GM12878 (cell line): Measurements from ENCODE around the gene FAM163B. TPM values are rescaled to one million over a fixed set of nuclear protein-coding genes. Genes with fewer than 3 reads are reported as not detected.

Source experiments
- ATAC-seq: fragments of 200-7000 bp; cut with Tn5 transposase; 3 replicates; pipeline ENCODE4 v1.9.1; 2020; ENCODE audit warnings: mild to moderate bottlenecking, moderate library complexity
- BruUV-seq: library from RNA; stranded (reverse); fragments of 400-500 nt; replicated peaks from 2 replicates; lab custom pipeline; 2021; lab: Mats Ljungman, UMichigan
- CTCF ChIA-PET: fragments of 300-600 bp; sonication (Branson Sonifier 250); formaldehyde crosslinking; extraction: SDS; loops from one replicate; lab custom pipeline; 2021; ENCODE audit warnings: inconsistent platforms; lab: Yijun Ruan, JAX
- POLR2A ChIA-PET: fragments of 350-600 bp; formaldehyde crosslinking; extraction: SDS; loops from one replicate; lab custom pipeline; 2021; ENCODE audit warnings: inconsistent platforms; lab: Charles Lee
- RAD21 ChIA-PET: fragments of 300-600 bp; sonication (Branson Sonifier 250); formaldehyde crosslinking; loops from one replicate; lab custom pipeline; 2023; ENCODE audit warnings: antibody characterized with exemption; ENCODE audit not compliant: unreplicated experiment; lab: Charles Lee
- SMC1A ChIA-PET: fragments of 300-600 bp; sonication (Branson Sonifier 250); formaldehyde crosslinking; loops from one replicate; lab custom pipeline; 2023; ENCODE audit not compliant: unreplicated experiment, uncharacterized antibody; lab: Charles Lee
- DNase-seq: peaks from one replicate; pipeline ENCODE4 v3.0.0-alpha.2; 2011; ENCODE audit warnings: low read depth, low spot score
- FAIRE-seq: peaks from 3 replicates; lab custom pipeline; 2011; peaks lifted over from hg19 to GRCh38; lab: Jason Lieb, UNC
- H2AFZ ChIP-seq: 2 replicates; pipeline ENCODE4 v1.6.0; 2011; ENCODE audit warnings: low read depth, low read length, control low read depth; ENCODE audit not compliant: control insufficient read depth
- H3K27ac ChIP-seq: 2 replicates; pipeline ENCODE4 v1.5.1; 2011; ENCODE audit warnings: control low read depth; ENCODE audit not compliant: control insufficient read depth, insufficient read depth
- H3K27me3 ChIP-seq, 2 experiments: replicated peaks in 1 of 2; 2 replicates each; pipeline versions ENCODE4 v1.6.0 to v1.6.1; 2011; ENCODE audit warnings: low read length in 1 of 2; ENCODE audit not compliant: control insufficient read depth in 2 of 2, insufficient read depth in 2 of 2
- H3K36me3 ChIP-seq, 2 experiments: 2 replicates each; pipeline ENCODE4 v1.5.1; 2011; ENCODE audit warnings: low read length in 1 of 2; ENCODE audit not compliant: control insufficient read depth in 2 of 2, insufficient read depth in 2 of 2
- H3K4me1 ChIP-seq: 2 replicates; pipeline ENCODE4 v1.6.1; 2011; ENCODE audit warnings: mild to moderate bottlenecking, low read length, moderate library complexity, mixed read lengths; ENCODE audit not compliant: control insufficient read depth, insufficient read depth
- H3K4me2 ChIP-seq: 2 replicates; pipeline ENCODE4 v1.6.0; 2011; ENCODE audit warnings: control low read depth; ENCODE audit not compliant: control insufficient read depth, insufficient read depth
- H3K4me3 ChIP-seq: fragments of 200-600 bp; sonication (generic); 2 replicates; pipeline ENCODE4 v1.5.1; 2016
- H3K79me2 ChIP-seq: 2 replicates; pipeline ENCODE4 v1.6.0; 2011; ENCODE audit warnings: low read length; ENCODE audit not compliant: control insufficient read depth, insufficient read depth
- H3K9ac ChIP-seq: 2 replicates; pipeline ENCODE4 v1.8.0; 2011; ENCODE audit warnings: low read length, control low read depth, mixed read lengths; ENCODE audit not compliant: control insufficient read depth, insufficient read depth
- H3K9me3 ChIP-seq: replicated peaks from 3 replicates; pipeline ENCODE4 v1.5.1; 2011; ENCODE audit warnings: mild to moderate bottlenecking, low read length; ENCODE audit not compliant: control insufficient read depth, insufficient read depth
- H4K20me1 ChIP-seq: 2 replicates; pipeline ENCODE4 v1.6.0; 2011; ENCODE audit not compliant: control insufficient read depth, insufficient read depth
- CBX5 ChIP-seq: sonication (generic); IDR thresholded peaks from 2 replicates; pipeline ENCODE4 v1.6.1; 2016; ENCODE audit warnings: low read depth, moderate library complexity, mild to moderate bottlenecking, inconsistent platforms
- CUX1 ChIP-seq: IDR thresholded peaks from 2 replicates; pipeline ENCODE4 v1.6.1; 2012; ENCODE audit warnings: improper control_type of control experiment, low read depth, low read length; ENCODE audit not compliant: insufficient replicate concordance
- DPF2 ChIP-seq: fragments of 450-650 bp; IDR thresholded peaks from 2 replicates; pipeline ENCODE4 v1.6.1; 2017; ENCODE audit warnings: mild to moderate bottlenecking
- HDGF ChIP-seq: fragments of 450-650 bp; IDR thresholded peaks from 2 replicates; pipeline ENCODE4 v1.6.1; 2016; ENCODE audit warnings: antibody characterized with exemption
- IRF5 ChIP-seq: fragments of 450-650 bp; IDR thresholded peaks from 2 replicates; pipeline ENCODE4 v1.6.1; 2017; ENCODE audit warnings: borderline replicate concordance
- MYC ChIP-seq: IDR thresholded peaks from 2 replicates; pipeline ENCODE4 v1.6.1; 2011; ENCODE audit warnings: mild to moderate bottlenecking, low read length, moderate library complexity, inconsistent platforms; ENCODE audit not compliant: insufficient read depth, insufficient replicate concordance, insufficient read length, severe bottlenecking
- NFXL1 ChIP-seq: fragments of 450-650 bp; IDR thresholded peaks from 2 replicates; pipeline ENCODE4 v1.6.1; 2017; ENCODE audit warnings: antibody characterized with exemption, mild to moderate bottlenecking, borderline replicate concordance
- RAD21 ChIP-seq: IDR thresholded peaks from 2 replicates; pipeline ENCODE4 v1.6.1; 2011; ENCODE audit warnings: mild to moderate bottlenecking, low read depth, low read length, moderate library complexity; ENCODE audit not compliant: insufficient read depth
- SMARCA5 ChIP-seq: fragments of 450-650 bp; IDR thresholded peaks from 2 replicates; pipeline ENCODE4 v1.6.1; 2017; ENCODE audit warnings: mild to moderate bottlenecking
- SP1 ChIP-seq: IDR thresholded peaks from one replicate; pipeline ENCODE4 v1.6.1; 2011; ENCODE audit warnings: low read depth, low read length
- TAF1 ChIP-seq: IDR thresholded peaks from 2 replicates; pipeline ENCODE4 v1.6.1; 2011; ENCODE audit warnings: mild to moderate bottlenecking, low read depth, low read length, borderline replicate concordance
- WGBS: methylation state at CpG from one replicate; pipeline ENCODE4 v1.1.6; 2016; ENCODE audit warnings: low lambda C conversion rate; ENCODE audit not compliant: insufficient replicate concordance, insufficient coverage; ENCODE audit errors: missing lambda C conversion rate; 5-methylcytosine and 5-hydroxymethylcytosine counted together
- in situ Hi-C: fragments of 300-500 bp; cut with MboI; formaldehyde crosslinking; loops from 9 replicates; pipeline ENCODE4 v1.14.3; 2018; ENCODE audit warnings: mixed read lengths
- intact Hi-C: fragments of 100-400 bp; cut with micrococcal nuclease; formaldehyde crosslinking; loops from one replicate; pipeline ENCODE4 v1.14.2; 2022; ENCODE audit not compliant: unreplicated experiment
- polyA plus RNA-seq, 11 experiments: library from polyadenylated mRNA; depleted of rRNA in 4 of 11; unstranded in 6 of 11; stranded (reverse) in 5 of 11; fragments of >200 nt; fragmentation: Nextera tagmentation in 4 of 11; fragmentation: Illumina TruSeq in 1 of 11; extraction: Ambion mirVana in 4 of 11; extraction: Trizol in 1 of 11; gene quantifications; 1 replicate in 1 of 11; 2 replicates in 10 of 11; pipeline versions ENCODE4 v1.2.1 to v1.2.3, GENCODE V29; 2011 to 2016; ENCODE audit warnings: inconsistent platforms in 2 of 11, missing spikeins in 2 of 11, low read depth in 1 of 11
- total RNA-seq, 4 experiments: library from RNA; depleted of rRNA in 3 of 4; stranded (reverse); fragments of >200 nt in 3 of 4; fragmentation: Illumina TruSeq in 1 of 4; extraction: Trizol in 1 of 4; gene quantifications; 2 replicates each; pipeline versions ENCODE4 v1.2.1 to v1.2.3, GENCODE V29; 2013 to 2021
- TF ChIP-seq, protein P1 (sequence below): IDR thresholded peaks from 2 replicates; pipeline ENCODE4 v1.6.1; 2011; ENCODE audit warnings: low read depth, low read length, improper control_type of control experiment, borderline replicate concordance
- TF ChIP-seq, protein P2 (sequence below): fragments of 150-350 bp; IDR thresholded peaks from 2 replicates; pipeline ENCODE4 v1.6.1; 2014; ENCODE audit warnings: mild to moderate bottlenecking, low read depth, low read length

FAM163B gene
- total and polyA plus RNA-seq, 10 of the 15 experiments (the other 5 are each of a cell fraction or from before 2014, with no cell fraction given), result not detected

DNA sequence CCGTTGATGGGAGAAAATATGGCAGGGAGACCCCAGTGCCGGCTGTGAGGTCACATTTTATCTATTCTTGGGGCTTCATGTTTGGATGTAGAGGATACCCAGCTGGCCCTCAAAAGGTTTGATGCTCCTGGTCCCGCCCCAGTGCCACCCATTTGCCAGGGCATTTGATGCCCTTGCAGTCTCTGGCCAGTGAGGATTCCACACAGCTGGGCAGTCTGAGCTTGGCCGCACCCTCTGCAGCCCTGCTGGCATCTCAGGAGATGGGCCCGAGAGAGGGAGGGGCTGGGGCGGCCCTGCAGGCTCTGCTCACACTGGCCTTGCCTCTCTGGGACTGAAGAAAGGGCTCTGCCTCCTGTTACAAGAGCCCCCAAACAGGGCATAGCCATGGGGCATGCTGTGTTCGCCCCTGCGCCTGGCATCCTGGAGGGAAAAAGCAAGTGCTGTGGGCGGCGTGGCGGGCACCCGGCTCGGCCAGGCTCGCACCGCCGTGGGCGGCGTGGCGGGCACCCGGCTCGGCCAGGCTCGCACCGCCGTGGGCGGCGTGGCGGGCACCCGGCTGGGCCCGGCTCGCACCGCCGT lies 47.1 kb downstream of the FAM163B start:
- Histone ChIP-seq H3K4me2 (no peak overlapping the region), H2AFZ (no peak overlapping the region), H3K27ac (no peak overlapping the region), H3K79me2 (no peaks in the 10 kb centered on the region), H3K36me3 (no peaks in the 10 kb centered on the region), H3K9me3 (no peaks in the 10 kb centered on the region), H3K4me1 (peaks cover 15% of the 10 kb centered on the region), H3K4me3 (no peak overlapping the region), H3K9ac (no peak overlapping the region), H4K20me1 (no peaks in the 10 kb centered on the region), H3K27me3 (no peaks in the 10 kb centered on the region)
- in situ Hi-C loops, result no loop called here
- DNase-seq (no peak), FAIRE-seq (no peak), ATAC-seq (no peak)
- RAD21 ChIA-PET, result no interaction called here
- 81% methylated on average over 20 of the region's 32 CpGs for WGBS
- SMC1A ChIA-PET, result no interaction called here
- CTCF ChIA-PET, result no interaction called here
- POLR2A ChIA-PET, result no interaction called here
- intact Hi-C loops, result no loop called here
- no TSS peak for BruUV-seq
- TF ChIP-seq SP1 (no peak), HDGF (no peak), DPF2 (no peak), IRF5 (no peak), SMARCA5 (no peak), TAF1 (no peak), RAD21 (no peak), MYC (no peak), CBX5 (no peak), CUX1 (no peak), NFXL1 (no peak)
- TF ChIP-seq, protein P1, sequence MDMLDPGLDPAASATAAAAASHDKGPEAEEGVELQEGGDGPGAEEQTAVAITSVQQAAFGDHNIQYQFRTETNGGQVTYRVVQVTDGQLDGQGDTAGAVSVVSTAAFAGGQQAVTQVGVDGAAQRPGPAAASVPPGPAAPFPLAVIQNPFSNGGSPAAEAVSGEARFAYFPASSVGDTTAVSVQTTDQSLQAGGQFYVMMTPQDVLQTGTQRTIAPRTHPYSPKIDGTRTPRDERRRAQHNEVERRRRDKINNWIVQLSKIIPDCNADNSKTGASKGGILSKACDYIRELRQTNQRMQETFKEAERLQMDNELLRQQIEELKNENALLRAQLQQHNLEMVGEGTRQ, result no peak
- TF ChIP-seq, protein P2, sequence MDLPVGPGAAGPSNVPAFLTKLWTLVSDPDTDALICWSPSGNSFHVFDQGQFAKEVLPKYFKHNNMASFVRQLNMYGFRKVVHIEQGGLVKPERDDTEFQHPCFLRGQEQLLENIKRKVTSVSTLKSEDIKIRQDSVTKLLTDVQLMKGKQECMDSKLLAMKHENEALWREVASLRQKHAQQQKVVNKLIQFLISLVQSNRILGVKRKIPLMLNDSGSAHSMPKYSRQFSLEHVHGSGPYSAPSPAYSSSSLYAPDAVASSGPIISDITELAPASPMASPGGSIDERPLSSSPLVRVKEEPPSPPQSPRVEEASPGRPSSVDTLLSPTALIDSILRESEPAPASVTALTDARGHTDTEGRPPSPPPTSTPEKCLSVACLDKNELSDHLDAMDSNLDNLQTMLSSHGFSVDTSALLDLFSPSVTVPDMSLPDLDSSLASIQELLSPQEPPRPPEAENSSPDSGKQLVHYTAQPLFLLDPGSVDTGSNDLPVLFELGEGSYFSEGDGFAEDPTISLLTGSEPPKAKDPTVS, result no peak
